Heart right ventricle (tissue), 16 donors: ENCODE measurements around the gene KDM6A. TPM values are rescaled to one million over a fixed set of nuclear protein-coding genes. Genes with fewer than 3 reads are reported as not detected.

Experiments used
- ATAC-seq, 8 donors: fragments of 200-7000 bp; cut with Tn5 transposase; one replicate each; pipeline ENCODE4 v1.9.1; 2020; ENCODE audit warnings: mild to moderate bottlenecking in 8 of 8, moderate library complexity in 8 of 8, moderate number of reproducible peaks in 1 of 8
- DNase-seq, 2 donors: peaks; one replicate each; pipeline ENCODE4 v3.0.0-alpha.2; 2020
- H3K27ac ChIP-seq, 10 donors: fragments of 200-600 bp; sonication (generic) in 2 of 10; one replicate each; pipeline versions ENCODE4 v1.5.0 to v1.8.0; 2020 to 2022; ENCODE audit warnings: mild to moderate bottlenecking in 3 of 10
- H3K27me3 ChIP-seq, 7 donors: fragments of 200-600 bp; one replicate each; pipeline ENCODE4 v1.8.0; 2021 to 2022; ENCODE audit warnings: mild to moderate bottlenecking in 2 of 7
- H3K36me3 ChIP-seq, 9 donors: fragments of 200-600 bp; sonication (generic) in 1 of 9; one replicate each; pipeline versions ENCODE4 v1.5.0 to v1.8.0; 2020 to 2022; ENCODE audit warnings: mild to moderate bottlenecking in 2 of 9
- H3K4me1 ChIP-seq, 9 donors: fragments of 200-600 bp; sonication (generic) in 1 of 9; one replicate each; pipeline versions ENCODE4 v1.5.0 to v1.8.0; 2020 to 2022; ENCODE audit warnings: mild to moderate bottlenecking in 4 of 9
- H3K4me3 ChIP-seq, 10 donors: fragments of 200-600 bp; sonication (generic) in 2 of 10; one replicate each; pipeline versions ENCODE4 v1.5.0 to v1.8.0; 2020 to 2022; ENCODE audit warnings: mild to moderate bottlenecking in 7 of 10, moderate library complexity in 2 of 10
- H3K9me3 ChIP-seq, 11 donors: fragments of 200-600 bp in 10 of 11; sonication (generic) in 2 of 11; one replicate each; pipeline versions ENCODE4 v1.5.0 to v1.8.0; 2013 to 2022; ENCODE audit warnings: mild to moderate bottlenecking in 2 of 11, control low read depth in 1 of 11, moderate library complexity in 1 of 11
- CTCF ChIP-seq, 9 donors: fragments of 200-600 bp; sonication (generic) in 2 of 9; IDR thresholded peaks; one replicate each; pipeline versions ENCODE4 v1.5.0 to v1.8.0; 2021 to 2022; ENCODE audit warnings: antibody characterized with exemption in 9 of 9, mild to moderate bottlenecking in 5 of 9, moderate library complexity in 1 of 9
- WGBS, 2 donors: extraction: QIAGEN DNeasy Blood & Tissue Kit; methylation state at CpG; one replicate each; pipeline ENCODE4 v1.1.7; 2013; ENCODE audit warnings: inconsistent platforms in 1 of 2; 5-methylcytosine and 5-hydroxymethylcytosine counted together
- intact Hi-C, 10 donors: fragments of 100-400 bp; cut with DNase I; formaldehyde crosslinking; loops; one replicate each; pipeline versions ENCODE4 v1.11.1 to v1.14.2; 2022
- polyA plus RNA-seq, 2 donors: library from polyadenylated mRNA; stranded (reverse); fragments of 200-250 nt; gene quantifications; one replicate each; pipeline ENCODE4 v1.2.3, GENCODE V29; 2013
- total RNA-seq, 10 donors: library from RNA; stranded (reverse); fragmentation: NEBNext Ultra II Directional in 3 of 10; extraction: Animal tissue kit (Norgen Biotek cat#: 25700) in 3 of 10; gene quantifications; one replicate each; pipeline versions ENCODE4 v1.2.1 to v1.2.4, GENCODE V29; 2021 to 2023
- donor health status: Arrhythmogenic right ventricular cardiomyopathy.
- donor health status: ischemic (EF 13 %, LVEDD 7.1; RV severe dilation, severe dysfunction).
- donor health status: healthy with polysubstance abuse.
- donor health status: DM: no; HTN: yes; CAD: no.
- donor health status: DM: no; HTN: no; CAD: no.
- donor health status: ischemic (EF 25% LVEDD 6.9; RV normal size, moderate dysfunction).
- donor health status: ischemic (EF 25% LVEDD 5.7; RV mildly dilated, moderate dysfunction).
- donor health status: healthy.
- donor health status: DM: yes; HTN: yes; CAD: no.
- donor health status: Ischemic cardiomyopathy.
- donor health status: ischemic (EF 35%, LVEDD 5.7; RV mildly dilated, moderate dysfunction).
- donor health status: nonischemic (EF 11% LVEDD 7.7; RV severe dilation, severe dysfunction).
- donor health status: DM: yes; HTN: yes; CAD: no.
- donor health status: PGD.
- donor health status: ischemic (EF 29% LVEDD 5.4; RV normal size, mild dysfunction).
- donor health status: nonischemic (EF 23%, LVEDD 6.1; RV moderate dilation, normal function).

The KDM6A gene
- total and polyA plus RNA-seq, 12 donors = 3.8 to 21.2 (median 11.8) TPM

GRCh38 chrX:45011597-45011996 lies 138.6 kb downstream of the KDM6A start:
- peaks cover 0 to 6% (median 0%) of the 10 kb centered on the region in 9 donors for H3K36me3 ChIP-seq
- WGBS, 2 donors = 100% methylated on average over 1 of the region's 1 CpG
- H3K27me3 ChIP-seq = no peaks in the 10 kb centered on the region
- no peak for TF ChIP-seq CTCF (IDR thresholded peaks at IDR 0.05)
- no peak overlapping the region for H3K27ac ChIP-seq
- peaks cover 0 to 23% (median 14%) of the 10 kb centered on the region in 9 donors for H3K4me1 ChIP-seq
- H3K4me3 ChIP-seq = no peak overlapping the region
- H3K9me3 ChIP-seq = peaks cover 0 to 8% (median 1%) of the 10 kb centered on the region in 11 donors
- no peak for DNase-seq
- intact Hi-C loops = no loop called here
- ATAC-seq = no peak

GRCh38 chrX:45017946-45018345 lies 145.0 kb downstream of the KDM6A start:
- ATAC-seq = no peak

GRCh38 chrX:45022150-45022549 lies 149.2 kb downstream of the KDM6A start:
- Histone ChIP-seq H3K4me1 (peaks cover 0 to 51% (median 23%) of the 10 kb centered on the region in 9 donors), H3K4me3 (no peak overlapping the region), H3K27ac (no peak overlapping the region), H3K9me3 (no peaks in the 10 kb centered on the region), H3K36me3 (no peaks in the 10 kb centered on the region), H3K27me3 (no peaks in the 10 kb centered on the region)
- intact Hi-C loops = no loop called here
- 79 to 89% methylated on average over 5 of the region's 5 CpGs for WGBS, 2 donors
- no peak for TF ChIP-seq CTCF (IDR thresholded peaks at IDR 0.05)
- ATAC-seq (no peak), DNase-seq (no peak)

More at GRCh38 chrX:45017946-45018345, 145.0 kb downstream of the KDM6A start:
- no peaks in the 10 kb centered on the region for H3K36me3 ChIP-seq
- intact Hi-C loops = no loop called here
- H3K4me3 ChIP-seq = no peak overlapping the region
- H3K27me3 ChIP-seq = no peaks in the 10 kb centered on the region
- no peak for DNase-seq
- 29 to 39% methylated on average over 3 of the region's 3 CpGs for WGBS, 2 donors
- no peak for TF ChIP-seq CTCF (IDR thresholded peaks at IDR 0.05)
- no peaks in the 10 kb centered on the region for H3K9me3 ChIP-seq
- H3K4me1 ChIP-seq = peaks cover 0 to 49% (median 23%) of the 10 kb centered on the region in 9 donors
- H3K27ac ChIP-seq = no peak overlapping the region

GRCh38 chrX:45024501-45024900 lies 151.5 kb downstream of the KDM6A start:
- Histone ChIP-seq H3K27me3 (no peaks in the 10 kb centered on the region), H3K9me3 (no peaks in the 10 kb centered on the region), H3K4me3 (no peak overlapping the region), H3K4me1 (peaks cover 0 to 32% (median 10%) of the 10 kb centered on the region in 9 donors), H3K27ac (no peak overlapping the region), H3K36me3 (no peaks in the 10 kb centered on the region)
- DNase-seq (no peak), ATAC-seq (no peak)
- WGBS, 2 donors = 88 to 95% methylated on average over 1 of the region's 1 CpG
- intact Hi-C loops = no loop called here
- TF ChIP-seq CTCF (IDR thresholded peaks at IDR 0.05) = no peak
